Nephron (organoid): ENCODE measurements around the gene MTUS2.

Experiments
- H3K27ac Mint-ChIP-seq, 3 experiments: 2 replicates each; pipeline ENCODE4 v1.8.0; 2020; ENCODE audit warnings: mixed read lengths in 3 of 3, mild to moderate bottlenecking in 2 of 3, moderate library complexity in 1 of 3
- H3K27me3 Mint-ChIP-seq: 2 replicates; pipeline ENCODE4 v1.8.0; 2021; ENCODE audit warnings: low read depth, mild to moderate bottlenecking, moderate library complexity, mixed read lengths
- H3K36me3 Mint-ChIP-seq: 2 replicates; pipeline ENCODE4 v1.8.0; 2020; ENCODE audit warnings: low read depth, mixed read lengths
- H3K4me1 Mint-ChIP-seq: 2 replicates; pipeline ENCODE4 v1.8.0; 2020; ENCODE audit warnings: mixed read lengths
- H3K4me3 Mint-ChIP-seq, 3 experiments: 2 replicates each; pipeline ENCODE4 v1.8.0; 2020; ENCODE audit warnings: mild to moderate bottlenecking in 3 of 3, mixed read lengths in 3 of 3, moderate library complexity in 2 of 3
- H3K9me3 Mint-ChIP-seq: 2 replicates; pipeline ENCODE4 v1.8.0; 2020; ENCODE audit warnings: mixed read lengths
- TF ChIP-seq, protein P1 (sequence below), 3 experiments: fragments of 200-600 bp; sonication (generic); IDR thresholded peaks; one replicate each; pipeline ENCODE4 v1.5.0; 2021; ENCODE audit warnings: antibody characterized with exemption in 3 of 3; ENCODE audit not compliant: unreplicated experiment in 3 of 3

MTUS2 gene

DNA sequence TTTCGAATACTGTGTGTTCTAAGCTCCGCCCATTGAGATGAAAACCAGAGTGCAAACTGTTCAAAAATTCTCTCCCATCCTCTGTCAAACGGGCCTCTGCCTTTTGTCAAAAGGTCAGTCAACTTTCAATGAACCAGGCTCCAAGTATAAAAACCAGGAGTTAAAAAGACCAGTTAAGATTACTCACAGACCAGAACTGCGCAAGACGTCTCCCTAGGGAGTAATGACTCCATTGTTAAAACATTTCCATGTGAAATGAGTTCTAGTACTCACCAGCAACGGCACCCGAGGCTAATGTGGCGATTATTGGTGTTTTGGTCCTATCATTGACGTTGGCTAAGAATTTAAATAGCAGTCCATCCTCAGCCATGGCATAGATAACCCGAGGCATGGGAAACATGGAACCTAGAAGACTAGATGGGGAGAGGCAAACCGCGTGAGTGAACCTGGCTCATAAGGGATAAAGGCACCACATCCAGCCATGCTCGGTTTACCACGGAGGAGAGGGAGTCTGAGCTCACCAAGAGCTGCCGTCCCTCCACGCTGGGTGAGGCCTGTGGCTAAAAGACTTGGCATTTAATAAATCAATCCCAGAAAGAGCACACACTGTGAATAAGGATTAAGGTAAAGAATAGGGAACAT is 702.0 kb downstream of the MTUS2 start:
- Mint-ChIP-seq H3K9me3 (no peaks in the 10 kb centered on the region), H3K4me1 (peaks cover 11% of the 10 kb centered on the region), H3K27ac (no peak overlapping the region), H3K27me3 (no peaks in the 10 kb centered on the region), H3K4me3 (no peak overlapping the region), H3K36me3 (peaks cover 18% of the 10 kb centered on the region)
- TF ChIP-seq, protein P1, sequence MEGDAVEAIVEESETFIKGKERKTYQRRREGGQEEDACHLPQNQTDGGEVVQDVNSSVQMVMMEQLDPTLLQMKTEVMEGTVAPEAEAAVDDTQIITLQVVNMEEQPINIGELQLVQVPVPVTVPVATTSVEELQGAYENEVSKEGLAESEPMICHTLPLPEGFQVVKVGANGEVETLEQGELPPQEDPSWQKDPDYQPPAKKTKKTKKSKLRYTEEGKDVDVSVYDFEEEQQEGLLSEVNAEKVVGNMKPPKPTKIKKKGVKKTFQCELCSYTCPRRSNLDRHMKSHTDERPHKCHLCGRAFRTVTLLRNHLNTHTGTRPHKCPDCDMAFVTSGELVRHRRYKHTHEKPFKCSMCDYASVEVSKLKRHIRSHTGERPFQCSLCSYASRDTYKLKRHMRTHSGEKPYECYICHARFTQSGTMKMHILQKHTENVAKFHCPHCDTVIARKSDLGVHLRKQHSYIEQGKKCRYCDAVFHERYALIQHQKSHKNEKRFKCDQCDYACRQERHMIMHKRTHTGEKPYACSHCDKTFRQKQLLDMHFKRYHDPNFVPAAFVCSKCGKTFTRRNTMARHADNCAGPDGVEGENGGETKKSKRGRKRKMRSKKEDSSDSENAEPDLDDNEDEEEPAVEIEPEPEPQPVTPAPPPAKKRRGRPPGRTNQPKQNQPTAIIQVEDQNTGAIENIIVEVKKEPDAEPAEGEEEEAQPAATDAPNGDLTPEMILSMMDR (IDR thresholded peaks at IDR 0.05; ENCODE audit: unreplicated experiment in 3 of 3) = no peak

DNA sequence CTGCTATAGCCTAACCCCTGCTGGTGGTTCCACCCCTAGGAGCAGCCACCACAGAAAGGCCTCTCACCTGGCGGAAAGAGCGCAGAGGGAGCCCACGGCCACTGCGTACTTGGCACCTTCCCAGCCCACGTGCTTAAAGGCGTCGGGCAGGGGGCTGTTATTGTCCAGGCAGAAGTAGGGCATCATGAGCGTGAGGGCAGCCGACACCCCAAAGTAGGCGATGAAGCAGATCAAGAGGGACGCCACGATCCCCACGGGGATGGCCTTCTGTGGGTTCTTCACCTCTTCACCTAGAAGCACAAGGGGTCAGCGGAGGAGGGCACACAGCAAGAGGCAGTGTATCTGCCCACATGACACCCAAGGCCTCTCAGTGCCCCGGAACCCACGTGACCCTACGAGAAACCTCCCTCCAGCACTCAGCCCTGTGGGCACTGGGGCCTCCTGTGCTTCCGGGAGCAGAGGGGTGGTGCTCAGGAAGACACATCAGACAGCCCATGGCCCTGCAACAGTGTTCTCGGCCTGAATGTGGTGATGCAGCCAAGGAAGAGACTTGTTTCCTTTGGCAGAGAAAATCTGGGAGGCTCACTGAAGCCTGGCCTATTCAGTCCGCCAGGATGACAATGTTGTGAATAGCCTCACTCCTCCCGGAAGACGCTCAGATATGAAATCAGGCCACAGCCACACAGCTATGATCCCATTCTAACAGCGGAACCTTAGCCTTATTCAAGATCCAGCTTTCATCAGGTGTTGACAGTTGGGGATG is 703.2 kb downstream of the MTUS2 start:
- H3K27ac Mint-ChIP-seq = peak overlapping the region in 1 of 3 experiments; percentile 46
- no peaks in the 10 kb centered on the region for H3K27me3 Mint-ChIP-seq
- TF ChIP-seq, protein P1 (IDR thresholded peaks at IDR 0.05; ENCODE audit: unreplicated experiment in 3 of 3) = no peak
- H3K9me3 Mint-ChIP-seq = no peaks in the 10 kb centered on the region
- H3K36me3 Mint-ChIP-seq = peaks cover 10% of the 10 kb centered on the region
- no peak overlapping the region for H3K4me3 Mint-ChIP-seq
- H3K4me1 Mint-ChIP-seq = peaks cover 11% of the 10 kb centered on the region

DNA sequence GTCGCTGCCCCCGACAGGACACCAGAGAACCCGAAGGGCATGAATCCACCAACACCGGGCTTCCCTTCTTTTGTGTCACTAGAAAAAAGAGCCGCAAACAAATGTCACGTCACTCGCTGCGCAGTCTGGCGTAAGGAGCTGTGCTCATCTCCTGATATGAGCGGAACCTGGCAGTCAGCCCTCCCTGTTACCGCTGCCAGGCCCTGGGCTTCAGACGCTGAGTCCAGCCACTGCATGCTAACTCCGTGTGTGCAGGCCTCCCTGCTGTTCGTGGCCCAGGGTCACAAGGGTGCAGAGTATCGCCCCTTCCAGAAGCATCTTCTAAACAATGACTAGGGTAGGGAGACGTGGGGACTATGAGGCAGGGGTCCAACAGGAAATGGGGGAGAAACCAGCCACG is 704.0 kb downstream of the MTUS2 start:
- Mint-ChIP-seq H3K4me3 (no peak overlapping the region), H3K4me1 (peaks cover 11% of the 10 kb centered on the region), H3K9me3 (no peaks in the 10 kb centered on the region), H3K27me3 (no peaks in the 10 kb centered on the region), H3K27ac (no peak overlapping the region), H3K36me3 (peaks cover 13% of the 10 kb centered on the region)
- TF ChIP-seq, protein P1 (IDR thresholded peaks at IDR 0.05; ENCODE audit: unreplicated experiment in 3 of 3) = no peak

DNA sequence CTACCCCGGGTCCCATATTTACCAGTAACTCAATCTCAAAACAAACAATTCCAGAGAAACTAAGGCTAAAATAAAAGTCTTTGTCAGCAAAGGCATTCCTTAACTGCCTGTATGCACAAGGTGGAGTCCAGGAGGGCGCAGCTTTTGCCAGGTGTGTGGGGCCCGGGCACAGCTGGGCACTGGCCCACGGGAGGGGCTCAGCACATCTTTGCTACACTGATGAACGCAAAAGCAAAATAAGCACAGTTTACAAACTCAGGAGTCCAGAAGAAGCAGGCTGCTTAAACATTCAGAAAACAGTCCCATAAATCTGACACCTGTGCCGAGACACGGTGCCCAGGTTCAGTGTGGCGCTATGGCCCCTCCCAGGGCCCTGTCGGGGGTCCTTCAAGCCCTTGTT is 704.5 kb downstream of the MTUS2 start:
- peaks cover 11% of the 10 kb centered on the region for H3K4me1 Mint-ChIP-seq
- H3K27me3 Mint-ChIP-seq = no peaks in the 10 kb centered on the region
- H3K4me3 Mint-ChIP-seq = no peak overlapping the region
- peaks cover 18% of the 10 kb centered on the region for H3K36me3 Mint-ChIP-seq
- H3K27ac Mint-ChIP-seq = no peak overlapping the region
- H3K9me3 Mint-ChIP-seq = no peaks in the 10 kb centered on the region
- TF ChIP-seq, protein P1 (IDR thresholded peaks at IDR 0.05; ENCODE audit: unreplicated experiment in 3 of 3) = no peak

DNA sequence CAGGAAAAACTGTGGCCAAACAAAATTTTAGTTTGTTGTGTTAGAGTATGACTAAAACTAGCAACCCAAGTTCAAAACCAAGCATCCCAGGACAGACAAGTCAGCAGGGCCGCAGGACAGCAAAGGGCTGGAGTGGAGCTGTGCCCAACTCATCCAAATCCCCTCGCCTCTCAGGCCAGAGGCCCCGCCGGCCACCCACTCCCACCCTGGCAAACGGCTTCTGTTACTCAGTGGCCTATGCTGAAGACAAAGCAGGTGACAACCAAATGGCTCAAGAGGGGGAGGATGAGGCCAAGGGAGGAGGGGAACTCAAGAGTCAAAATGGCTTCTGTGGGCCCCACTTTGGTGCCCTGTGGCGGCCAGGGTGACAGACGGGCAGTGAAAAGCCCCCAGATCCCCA is 705.6 kb downstream of the MTUS2 start:
- Mint-ChIP-seq H3K36me3 (peaks cover 26% of the 10 kb centered on the region), H3K27ac (no peak overlapping the region), H3K4me3 (no peak overlapping the region), H3K4me1 (peaks cover 12% of the 10 kb centered on the region), H3K9me3 (no peaks in the 10 kb centered on the region), H3K27me3 (no peaks in the 10 kb centered on the region)
- TF ChIP-seq, protein P1 (IDR thresholded peaks at IDR 0.05; ENCODE audit: unreplicated experiment in 3 of 3) = no peak
